GM12801 (cell line): ENCODE measurements around the gene ANXA9.

Source experiments
- TF ChIP-seq, protein P1 (sequence below): IDR thresholded peaks from one replicate; pipeline ENCODE4 v1.5.1; 2011; ENCODE audit warnings: control low read depth; ENCODE audit not compliant: insufficient read length; ENCODE audit errors: extremely low read depth

ANXA9 gene, protein sequence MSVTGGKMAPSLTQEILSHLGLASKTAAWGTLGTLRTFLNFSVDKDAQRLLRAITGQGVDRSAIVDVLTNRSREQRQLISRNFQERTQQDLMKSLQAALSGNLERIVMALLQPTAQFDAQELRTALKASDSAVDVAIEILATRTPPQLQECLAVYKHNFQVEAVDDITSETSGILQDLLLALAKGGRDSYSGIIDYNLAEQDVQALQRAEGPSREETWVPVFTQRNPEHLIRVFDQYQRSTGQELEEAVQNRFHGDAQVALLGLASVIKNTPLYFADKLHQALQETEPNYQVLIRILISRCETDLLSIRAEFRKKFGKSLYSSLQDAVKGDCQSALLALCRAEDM

DNA sequence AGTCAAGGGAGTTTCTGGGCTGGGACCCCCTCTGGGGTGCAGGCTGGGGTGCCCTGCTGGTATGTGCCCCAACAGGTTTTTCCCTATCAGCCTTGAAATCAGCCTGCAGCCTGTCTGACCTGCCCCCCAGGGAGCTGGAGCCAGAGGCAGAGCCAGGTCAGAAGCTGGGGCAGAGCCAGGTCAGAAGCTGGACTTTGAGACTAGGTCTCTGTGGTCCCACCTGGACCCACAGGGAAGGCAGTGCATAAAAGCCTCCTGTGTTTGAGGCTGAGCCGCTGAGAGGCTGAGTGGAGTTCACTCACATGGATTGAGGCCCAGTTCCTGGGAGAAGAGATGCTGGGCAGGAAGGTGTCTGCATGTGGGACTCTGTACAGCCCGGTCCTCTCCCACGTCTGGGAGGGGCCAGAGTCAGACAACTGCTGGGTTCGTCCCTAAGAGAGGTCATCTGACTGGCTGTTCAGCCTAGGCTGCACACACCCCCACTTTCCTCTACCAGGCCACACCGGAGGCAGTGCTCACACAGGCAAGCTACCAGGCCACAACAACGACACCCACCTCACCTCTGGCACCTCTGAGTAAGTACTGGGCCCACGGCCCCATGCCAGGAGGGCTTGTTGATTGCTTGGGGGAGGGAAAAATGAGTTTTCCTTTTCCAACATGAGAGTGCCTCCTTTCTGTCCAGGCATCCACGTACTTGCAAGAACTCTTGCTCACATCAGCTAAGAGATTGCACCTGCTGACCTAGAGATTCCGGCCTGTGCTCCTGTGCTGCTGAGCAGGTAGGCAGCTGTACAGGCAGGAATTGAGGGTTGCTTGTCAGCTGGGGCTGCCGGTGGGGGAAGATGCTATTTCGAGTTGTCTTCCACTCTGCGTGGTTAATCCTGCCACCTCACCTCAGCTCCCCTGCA lies at the start of gene ANXA9:
Gene ANXA9 (plus strand): TSS at position 488 of the 908 bp plus-strand sequence. CDS start 814 bp downstream, outside the sequence.
- TF ChIP-seq, protein P1, sequence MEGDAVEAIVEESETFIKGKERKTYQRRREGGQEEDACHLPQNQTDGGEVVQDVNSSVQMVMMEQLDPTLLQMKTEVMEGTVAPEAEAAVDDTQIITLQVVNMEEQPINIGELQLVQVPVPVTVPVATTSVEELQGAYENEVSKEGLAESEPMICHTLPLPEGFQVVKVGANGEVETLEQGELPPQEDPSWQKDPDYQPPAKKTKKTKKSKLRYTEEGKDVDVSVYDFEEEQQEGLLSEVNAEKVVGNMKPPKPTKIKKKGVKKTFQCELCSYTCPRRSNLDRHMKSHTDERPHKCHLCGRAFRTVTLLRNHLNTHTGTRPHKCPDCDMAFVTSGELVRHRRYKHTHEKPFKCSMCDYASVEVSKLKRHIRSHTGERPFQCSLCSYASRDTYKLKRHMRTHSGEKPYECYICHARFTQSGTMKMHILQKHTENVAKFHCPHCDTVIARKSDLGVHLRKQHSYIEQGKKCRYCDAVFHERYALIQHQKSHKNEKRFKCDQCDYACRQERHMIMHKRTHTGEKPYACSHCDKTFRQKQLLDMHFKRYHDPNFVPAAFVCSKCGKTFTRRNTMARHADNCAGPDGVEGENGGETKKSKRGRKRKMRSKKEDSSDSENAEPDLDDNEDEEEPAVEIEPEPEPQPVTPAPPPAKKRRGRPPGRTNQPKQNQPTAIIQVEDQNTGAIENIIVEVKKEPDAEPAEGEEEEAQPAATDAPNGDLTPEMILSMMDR: no peak

DNA sequence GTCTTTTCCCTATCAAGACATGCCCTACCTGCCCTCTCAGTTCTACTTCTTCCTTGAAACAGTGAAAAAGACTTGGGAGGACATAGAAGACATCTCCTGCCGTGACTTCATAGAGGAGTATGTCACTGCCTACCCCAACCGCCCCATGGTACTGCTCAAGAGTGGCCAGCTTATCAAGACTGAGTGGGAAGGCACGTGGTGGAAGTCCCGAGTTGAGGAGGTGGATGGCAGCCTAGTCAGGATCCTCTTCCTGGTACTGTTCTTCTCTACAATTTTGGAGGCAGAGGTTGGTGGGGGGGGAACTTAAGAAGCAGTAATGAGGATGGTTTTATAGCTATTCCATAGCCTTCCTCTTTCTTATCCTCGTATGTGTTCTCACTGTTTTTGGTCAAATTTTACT lies 37.2 kb upstream of the ANXA9 start:
- TF ChIP-seq, protein P1: no peak

DNA sequence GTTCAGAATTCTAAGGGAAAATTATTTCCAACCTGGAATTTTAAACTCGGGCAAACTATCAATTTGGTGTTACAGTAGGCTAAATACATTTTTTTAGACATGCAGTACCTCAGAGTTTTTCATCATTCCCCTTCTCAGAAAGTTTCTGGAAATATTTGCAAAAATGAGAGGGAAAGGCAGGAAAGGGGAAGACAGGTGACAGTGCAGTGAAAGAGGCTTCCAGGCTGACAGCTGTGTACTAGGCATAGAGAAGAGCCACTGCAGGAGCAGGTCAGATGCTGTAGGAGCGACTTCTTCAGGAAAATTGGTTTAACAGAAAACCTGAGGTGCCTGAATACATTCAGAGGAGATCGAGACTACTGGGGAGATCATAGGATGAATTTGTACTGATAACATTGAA lies 27.4 kb upstream of the ANXA9 start:
- TF ChIP-seq, protein P1: no peak

DNA sequence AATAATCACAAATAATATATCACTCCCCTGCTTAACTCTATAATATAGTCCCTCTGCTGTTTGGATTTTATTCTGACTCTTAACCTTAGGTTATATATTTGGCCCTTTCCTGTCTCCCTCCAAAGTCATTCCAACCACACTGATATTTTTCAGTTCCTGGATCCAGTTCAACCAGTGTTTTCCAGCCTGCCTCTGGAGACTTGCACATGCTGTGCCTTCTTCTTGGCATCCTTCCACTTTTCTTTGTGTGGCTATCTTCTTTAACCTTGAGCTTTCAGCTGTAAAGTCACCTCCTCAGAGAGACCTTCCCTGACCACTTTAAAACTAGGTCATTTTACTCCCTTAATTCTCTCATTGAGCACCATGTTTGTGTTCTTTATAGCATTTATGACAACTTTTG lies 26.8 kb upstream of the ANXA9 start:
- TF ChIP-seq, protein P1: no peak

DNA sequence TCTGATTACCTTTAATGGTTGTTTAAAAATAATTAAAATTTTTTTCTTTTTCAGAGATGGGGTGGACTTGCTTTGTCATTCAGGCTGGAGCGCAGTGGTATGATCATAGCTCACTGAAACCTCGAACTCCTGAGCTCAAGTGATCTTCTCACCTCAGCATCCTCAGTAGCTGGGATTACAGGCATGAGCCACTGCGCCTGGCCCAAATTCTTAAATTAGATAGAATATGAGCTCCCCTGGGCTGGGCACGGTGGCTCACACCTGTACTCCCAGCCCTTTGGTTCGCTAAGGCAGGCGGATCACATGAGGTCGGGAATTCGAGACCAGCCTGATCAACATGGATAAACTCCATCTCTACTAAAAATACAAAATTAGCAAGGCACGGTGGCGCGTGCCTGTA lies 24.4 kb upstream of the ANXA9 start:
- TF ChIP-seq, protein P1: no peak

DNA sequence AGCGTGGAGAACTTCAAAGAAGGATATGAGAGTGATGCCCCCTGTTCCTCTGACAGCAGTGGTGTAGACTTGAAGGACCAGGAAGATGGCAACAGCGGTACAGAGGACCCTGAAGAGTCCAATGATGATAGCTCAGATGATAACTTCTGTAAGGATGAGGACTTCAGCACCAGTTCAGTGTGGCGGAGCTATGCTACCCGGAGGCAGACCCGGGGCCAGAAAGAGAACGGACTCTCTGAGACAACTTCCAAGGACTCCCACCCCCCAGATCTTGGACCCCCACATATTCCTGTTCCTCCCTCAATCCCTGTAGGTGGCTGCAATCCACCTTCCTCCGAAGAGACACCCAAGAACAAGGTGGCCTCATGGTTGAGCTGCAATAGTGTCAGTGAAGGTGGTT lies 21.4 kb upstream of the ANXA9 start:
- TF ChIP-seq, protein P1: no peak

DNA sequence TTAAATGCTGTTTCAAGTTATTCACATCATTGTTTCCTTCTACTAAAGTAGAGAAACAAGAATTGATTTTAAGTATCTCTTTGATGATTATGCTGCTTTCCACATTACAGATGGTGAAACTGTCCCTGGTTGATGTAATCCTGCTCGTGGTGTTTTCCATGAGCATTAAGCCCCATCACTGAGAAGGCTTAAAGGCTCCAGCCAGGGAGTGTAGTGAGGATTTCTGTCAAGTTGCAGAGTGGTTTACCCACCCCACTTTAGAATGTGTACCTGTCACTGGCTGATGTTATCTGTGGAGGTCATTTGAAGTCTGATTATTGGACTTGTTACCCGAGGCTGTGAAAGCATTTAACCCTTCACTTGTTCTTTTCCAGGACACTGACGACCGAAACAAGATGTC lies 20.3 kb upstream of the ANXA9 start:
- TF ChIP-seq, protein P1: no peak
